Measurements from ENCODE around the gene CDK14.
"Not testable (repeated sequence)": the region's sequence is repeated elsewhere in the genome, so short reads cannot be mapped to it uniquely, and the experiment has no call there.

GRCh38 chr7:90757565-90757950 lies 161.4 kb downstream of the CDK14 start:
- not testable (repeated sequence) for TF ChIP-seq ATF2 (IDR thresholded peaks at IDR 0.05; ENCODE audit: low read length); CTCF (IDR thresholded peaks at IDR 0.05; ENCODE audit: control extremely low read depth in 1 of 3, insufficient read depth in 1 of 3, low read depth in 1 of 3, low read length in 3 of 3); GTF2F1 (IDR thresholded peaks at IDR 0.05; ENCODE audit: borderline replicate concordance, low read depth, low read length); SP2 (IDR thresholded peaks at IDR 0.05; ENCODE audit: low read length)
